OCI-LY1 (cell line): Measurements from ENCODE around the gene OR14A16.

Source experiments
- H2AFZ ChIP-seq: fragments of 200-600 bp; sonication (generic), shearing (Covaris generic); 2 replicates; pipeline ENCODE4 v1.6.0; 2014; ENCODE audit warnings: antibody characterized with exemption, mild to moderate bottlenecking, low read length
- H3F3A ChIP-seq: fragments of 200-600 bp; sonication (generic), shearing (Covaris generic); 2 replicates; pipeline ENCODE4 v1.6.0; 2014; ENCODE audit warnings: mild to moderate bottlenecking, antibody characterized with exemption, low read length, moderate library complexity; ENCODE audit not compliant: insufficient read depth
- H3K27ac ChIP-seq: fragments of 200-600 bp; sonication (generic); 2 replicates; pipeline ENCODE4 v1.5.1; 2014; ENCODE audit warnings: low read length, mixed run types, mild to moderate bottlenecking, low read depth; ENCODE audit not compliant: poor library complexity, severe bottlenecking
- H3K27me3 ChIP-seq: fragments of 200-600 bp; sonication (generic); 2 replicates; pipeline ENCODE4 v1.6.0; 2014; ENCODE audit warnings: antibody characterized with exemption, mild to moderate bottlenecking, low read length, moderate library complexity; ENCODE audit not compliant: insufficient read depth
- H3K36me3 ChIP-seq: fragments of 200-600 bp; sonication (generic); 2 replicates; pipeline ENCODE4 v1.6.1; 2014; ENCODE audit warnings: mild to moderate bottlenecking, antibody characterized with exemption, low read length, moderate library complexity, mixed read lengths; ENCODE audit not compliant: insufficient read depth
- H3K4me1 ChIP-seq: fragments of 200-600 bp; sonication (generic); 2 replicates; pipeline ENCODE4 v1.5.1; 2014; ENCODE audit warnings: mild to moderate bottlenecking, low read length, moderate library complexity; ENCODE audit not compliant: insufficient read depth, severe bottlenecking
- H3K4me2 ChIP-seq: fragments of 200-600 bp; sonication (generic), shearing (Covaris generic); 2 replicates; pipeline ENCODE4 v1.6.1; 2014; ENCODE audit warnings: low read length
- H3K4me3 ChIP-seq: fragments of 200-600 bp; sonication (generic); 2 replicates; pipeline ENCODE4 v1.5.1; 2014; ENCODE audit warnings: low read length, low read depth, mild to moderate bottlenecking, mixed read lengths; ENCODE audit not compliant: poor library complexity, severe bottlenecking
- H3K79me2 ChIP-seq: fragments of 200-600 bp; shearing (Covaris generic); 2 replicates; pipeline ENCODE4 v1.6.1; 2016; ENCODE audit warnings: mixed run types, low read length, mixed read lengths; ENCODE audit not compliant: insufficient read depth
- H3K9ac ChIP-seq: fragments of 200-600 bp; sonication (generic), shearing (Covaris generic); 2 replicates; pipeline ENCODE4 v1.6.1; 2014; ENCODE audit warnings: mild to moderate bottlenecking, low read length, mixed read lengths
- H3K9me2 ChIP-seq: fragments of 200-600 bp; sonication (generic), shearing (Covaris generic); 2 replicates; pipeline ENCODE4 v1.6.1; 2014; ENCODE audit warnings: low read depth, mild to moderate bottlenecking, low read length, mixed read lengths
- H3K9me3 ChIP-seq: fragments of 200-600 bp; shearing (Covaris generic); 2 replicates; pipeline ENCODE4 v1.6.1; 2014; ENCODE audit warnings: low read length, mixed read lengths
- H4K20me1 ChIP-seq: fragments of 200-600 bp; sonication (generic), shearing (Covaris generic); 2 replicates; pipeline ENCODE4 v1.6.0; 2016; ENCODE audit warnings: mild to moderate bottlenecking, low read length; ENCODE audit not compliant: insufficient read depth
- CTCF ChIP-seq: fragments of 200-600 bp; sonication (generic), shearing (Covaris generic); IDR thresholded peaks from 2 replicates; pipeline ENCODE4 v1.5.1; 2017; ENCODE audit warnings: mild to moderate bottlenecking, antibody characterized with exemption, low read length, moderate library complexity, mixed read lengths
- EZH2 ChIP-seq: fragments of 200-600 bp; sonication (generic), shearing (Covaris generic); IDR thresholded peaks from 2 replicates; pipeline ENCODE4 v1.8.0; 2017; ENCODE audit warnings: borderline replicate concordance, mixed run types, mild to moderate bottlenecking, antibody characterized with exemption, low read length, moderate library complexity, mixed read lengths

Gene OR14A16

GRCh38 chr1:247855911-247856310, 32.0 kb upstream of the OR14A16 start:
- Histone ChIP-seq H3K27me3 (no peaks in the 10 kb centered on the region), H3K36me3 (no peaks in the 10 kb centered on the region), H3K9me2 (no peaks in the 10 kb centered on the region), H3K4me2 (no peak overlapping the region), H3K27ac (no peak overlapping the region), H3K9ac (no peak overlapping the region), H3K79me2 (no peaks in the 10 kb centered on the region), H3F3A (no peaks in the 10 kb centered on the region), H2AFZ (no peak overlapping the region), H3K9me3 (no peaks in the 10 kb centered on the region), H4K20me1 (no peaks in the 10 kb centered on the region), H3K4me3 (no peak overlapping the region), H3K4me1 (no peaks in the 10 kb centered on the region)
- no peak for TF ChIP-seq EZH2
- no peak for TF ChIP-seq CTCF

- Histone ChIP-seq H4K20me1 (no peaks in the 10 kb centered on the region), H3K36me3 (no peaks in the 10 kb centered on the region), H3K4me2 (no peak overlapping the region), H3K27me3 (no peaks in the 10 kb centered on the region), H3K4me3 (no peak overlapping the region), H2AFZ (no peak overlapping the region), H3K4me1 (no peaks in the 10 kb centered on the region), H3K9me2 (no peaks in the 10 kb centered on the region), H3K9ac (no peak overlapping the region), H3K27ac (no peak overlapping the region), H3K79me2 (no peaks in the 10 kb centered on the region), H3F3A (no peaks in the 10 kb centered on the region), H3K9me3 (no peaks in the 10 kb centered on the region)
- TF ChIP-seq EZH2 = no peak
- no peak for TF ChIP-seq CTCF
Observed at GRCh38 chr1:247854899-247855545, 31.1 kb upstream of the OR14A16 start.

GRCh38 chr1:247849616-247850015, 25.7 kb upstream of the OR14A16 start:
- Histone ChIP-seq H3K79me2 (no peaks in the 10 kb centered on the region), H3K9me3 (no peaks in the 10 kb centered on the region), H3K4me1 (no peaks in the 10 kb centered on the region), H2AFZ (no peak overlapping the region), H3K9me2 (no peaks in the 10 kb centered on the region), H3F3A (no peaks in the 10 kb centered on the region), H4K20me1 (no peaks in the 10 kb centered on the region), H3K27me3 (no peaks in the 10 kb centered on the region), H3K9ac (no peak overlapping the region), H3K27ac (no peak overlapping the region), H3K36me3 (no peaks in the 10 kb centered on the region), H3K4me2 (no peak overlapping the region), H3K4me3 (no peak overlapping the region)
- TF ChIP-seq CTCF = no peak
- no peak for TF ChIP-seq EZH2
